Right forelimb (tissue), 1 donor: Measurements from ENCODE around the gene UGT1A7.
A peak's percentile ranks its signal among the peaks of the same experiment; 100 is the strongest.
"Not testable (repeated sequence)": the region's sequence is repeated elsewhere in the genome, so short reads cannot be mapped to it uniquely, and the experiment has no call there.

Experiments
- DNase-seq: peaks from one replicate; pipeline ENCODE4 v3.0.0-alpha.2; 2018

Gene UGT1A7

GRCh38 chr2:233684640-233685039, 2.9 kb downstream of the UGT1A7 start:
- no peak for DNase-seq

- DNase-seq = no peak
Measured at GRCh38 chr2:233686928-233687327, 5.2 kb downstream of the UGT1A7 start.

DNA sequence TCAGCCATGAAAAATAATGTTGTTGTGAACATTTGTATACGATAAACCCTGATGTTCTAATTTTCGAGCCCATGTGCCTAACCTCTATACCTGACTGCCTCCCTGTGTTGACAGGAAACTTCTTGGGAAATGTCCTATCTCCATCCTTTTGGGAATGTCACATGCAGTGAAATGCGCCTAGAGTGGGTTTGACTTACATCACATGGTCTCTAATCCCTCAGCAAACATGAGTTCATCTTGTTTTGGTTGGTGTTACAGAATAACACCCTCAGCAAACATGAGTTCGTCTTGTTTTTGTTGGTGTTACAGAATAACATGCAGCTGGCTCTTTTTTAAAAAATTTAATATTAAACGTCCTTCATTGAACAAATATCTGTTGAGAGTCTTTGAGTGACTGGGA, 6.6 kb downstream of the UGT1A7 start:
- DNase-seq = no peak

DNA sequence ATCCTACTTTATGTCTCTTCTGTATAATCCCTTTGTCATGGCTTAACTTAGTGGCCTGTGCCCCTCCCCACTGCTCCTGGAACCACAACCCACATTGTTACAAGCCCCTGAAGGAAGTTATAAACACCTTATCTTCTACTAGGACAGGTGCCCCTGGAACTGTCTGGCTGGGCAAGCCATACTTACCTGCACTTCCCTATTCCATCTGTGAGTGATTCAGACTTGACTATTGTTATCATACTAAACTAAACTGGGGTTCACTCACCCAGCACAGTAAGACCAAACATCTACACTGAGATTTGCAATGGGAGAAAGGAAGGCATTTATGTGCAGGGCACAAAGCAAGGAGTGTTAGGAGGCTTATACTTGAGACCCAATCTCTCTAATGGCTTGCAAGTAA, 7.3 kb downstream of the UGT1A7 start:
- DNase-seq = no peak

- DNase-seq = no peak
Measured at GRCh38 chr2:233689501-233689900, 7.8 kb downstream of the UGT1A7 start.

- no peak for DNase-seq
Measured at GRCh38 chr2:233690444-233690843, 8.7 kb downstream of the UGT1A7 start.

GRCh38 chr2:233691443-233692433, 10.0 kb downstream of the UGT1A7 start:
- no peak for DNase-seq

- no peak for DNase-seq
Measured at GRCh38 chr2:233692648-233693047, 10.9 kb downstream of the UGT1A7 start, which contains the start of gene UGT1A6. TSS of gene UGT1A6 (plus strand) at chr2:233692890. CDS start at chr2:233693005, 115 bp downstream.

- DNase-seq = no peak
Measured at GRCh38 chr2:233693963-233694362, 12.3 kb downstream of the UGT1A7 start.

DNA sequence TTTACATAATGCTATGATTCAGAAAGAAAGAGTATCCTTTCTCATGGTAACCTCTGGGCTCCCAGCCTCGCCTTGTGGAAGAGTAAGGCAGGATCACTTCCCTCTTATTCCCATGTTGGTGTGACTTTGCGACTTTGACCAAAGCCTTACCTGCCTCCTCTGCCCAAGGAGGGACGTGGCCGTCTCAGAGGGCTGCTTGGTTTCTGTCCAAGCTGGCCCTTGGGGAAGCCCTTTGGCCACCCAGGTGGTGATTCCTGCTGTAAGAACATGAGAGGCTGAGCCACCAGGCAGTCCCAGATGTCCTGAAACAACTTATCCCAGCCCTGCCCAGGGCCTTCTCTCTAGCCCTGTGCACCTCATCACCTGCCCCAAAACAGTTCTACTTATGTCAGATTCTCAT, 17.0 kb downstream of the UGT1A7 start:
- no peak for DNase-seq

DNA sequence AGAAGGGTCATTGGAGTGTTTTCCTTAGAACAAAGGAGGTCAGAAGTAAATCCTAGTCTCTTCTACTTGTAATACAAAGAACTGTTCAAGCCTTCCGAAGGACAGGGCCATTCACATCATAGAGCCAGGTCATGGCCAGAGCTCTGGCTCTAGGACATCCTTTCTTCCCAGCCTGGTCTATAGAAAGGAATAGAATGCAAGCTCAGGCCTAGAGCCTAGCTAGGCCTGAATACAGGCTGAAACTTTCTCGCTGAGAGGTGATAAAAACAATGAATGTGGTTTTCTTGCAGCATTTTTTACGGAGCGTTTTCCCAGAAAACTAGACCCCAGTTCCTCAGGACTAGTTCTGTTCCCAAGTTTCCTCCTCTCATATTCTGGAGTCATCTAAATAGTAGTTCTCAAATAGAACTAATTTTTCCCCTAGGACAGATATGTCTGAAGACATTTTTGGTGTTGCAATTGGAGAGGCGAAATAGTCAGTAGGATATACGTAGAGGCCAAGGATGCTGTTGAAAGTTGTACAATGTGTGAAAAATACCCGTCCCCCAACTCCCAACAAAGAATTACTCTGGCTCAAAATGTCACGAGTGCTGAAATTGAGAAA, 17.8 kb downstream of the UGT1A7 start:
- DNase-seq = no peak

- no peak for DNase-seq
Measured at GRCh38 chr2:233700028-233700635, 18.4 kb downstream of the UGT1A7 start.

GRCh38 chr2:233700842-233701241, 19.1 kb downstream of the UGT1A7 start:
- DNase-seq = not testable (repeated sequence)

DNA sequence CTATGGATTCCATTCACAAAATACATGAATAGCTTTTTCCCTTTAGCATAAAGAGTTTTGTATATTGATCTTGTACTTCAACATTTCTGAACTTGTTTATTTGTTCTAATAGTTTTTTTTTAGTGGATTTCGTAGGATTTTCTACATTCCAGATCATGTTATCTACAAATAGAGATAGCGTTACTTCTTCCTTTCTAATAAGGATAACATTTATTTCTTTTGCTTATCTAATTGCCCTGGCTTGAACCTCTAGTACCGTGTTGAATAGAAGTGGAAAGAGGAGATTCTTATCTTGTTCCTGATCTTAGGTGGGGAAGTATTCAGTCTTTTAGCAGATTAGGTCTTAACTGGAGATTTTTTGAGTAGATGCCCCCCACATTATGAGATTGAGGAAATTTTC, 20.5 kb downstream of the UGT1A7 start:
- DNase-seq = no peak

DNA sequence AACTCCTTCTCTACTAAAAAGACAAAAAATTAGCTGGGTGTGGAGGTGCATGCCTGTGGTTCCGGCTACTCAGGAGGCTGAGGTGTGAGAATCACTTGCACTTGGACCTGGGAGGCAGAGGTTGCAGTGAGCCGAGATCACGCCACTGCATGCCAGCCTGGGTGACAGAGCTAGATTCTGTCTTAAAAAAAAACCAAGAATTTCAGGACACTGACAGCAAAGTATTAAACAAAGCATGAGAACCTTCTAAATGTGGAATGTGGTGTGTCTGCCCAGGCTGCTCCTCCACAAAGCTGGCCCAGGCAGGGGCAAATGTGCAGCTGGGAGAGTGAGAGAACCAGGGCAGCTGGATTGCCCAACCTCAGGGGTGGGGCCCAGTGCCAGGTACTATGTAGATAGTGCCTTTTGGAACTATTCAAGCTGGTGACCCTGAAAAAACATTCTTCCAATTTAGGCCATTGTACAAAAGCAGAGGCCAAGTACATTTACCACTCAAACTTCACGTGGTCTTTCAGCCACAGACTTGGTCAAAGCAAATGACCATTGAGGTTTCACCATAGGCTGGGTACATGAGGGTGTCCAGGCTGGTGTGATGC, 24.3 kb downstream of the UGT1A7 start:
- DNase-seq = no peak

DNA sequence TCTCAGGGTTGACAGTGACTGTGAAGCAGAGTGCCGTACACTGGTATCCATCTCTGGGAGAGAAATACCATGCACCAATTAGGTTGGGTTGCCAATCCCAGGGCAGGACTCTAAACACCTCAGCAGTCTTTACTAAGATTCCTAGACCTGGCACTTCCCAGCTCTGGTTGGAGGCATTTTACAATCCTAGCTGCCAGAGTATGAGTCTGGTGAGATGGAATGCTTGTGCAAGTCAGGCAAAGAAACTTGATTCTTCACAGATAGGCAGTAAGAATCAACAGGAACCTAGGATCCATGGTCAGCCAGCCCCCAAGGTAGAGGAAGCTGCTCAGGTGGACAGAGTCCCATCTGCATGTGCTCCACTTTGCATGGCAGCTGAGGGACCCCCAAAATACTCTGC, 25.0 kb downstream of the UGT1A7 start:
- no peak for DNase-seq

GRCh38 chr2:233707940-233708644, 26.4 kb downstream of the UGT1A7 start:
- DNase-seq = no peak

GRCh38 chr2:233708942-233709341, 27.2 kb downstream of the UGT1A7 start:
- DNase-seq = no peak

- DNase-seq = peak; percentile 74
Measured at GRCh38 chr2:233711312-233712008, 29.8 kb downstream of the UGT1A7 start.

GRCh38 chr2:233712611-233713261, 31.0 kb downstream of the UGT1A7 start, which contains the start of gene UGT1A5:
TSS of gene UGT1A5 (plus strand) at chr2:233712907. CDS start at chr2:233712992, 85 bp downstream.
- no peak for DNase-seq

- DNase-seq = no peak
Measured at GRCh38 chr2:233713262-233713615, 31.5 kb downstream of the UGT1A7 start.
